H1 (cell line): ENCODE measurements around the gene CDS2. TPM values are rescaled to one million over a fixed set of nuclear protein-coding genes. Genes with fewer than 3 reads are reported as not detected.
A peak's percentile ranks its signal among the peaks of the same experiment; 100 is the strongest.

Experiments used
- EZH2 ChIP-seq: fragments of 200-600 bp; sonication (generic); IDR thresholded peaks from 2 replicates; pipeline ENCODE4 v1.7.1; 2012; ENCODE audit warnings: low read depth, mild to moderate bottlenecking, moderate library complexity, low read length, inconsistent platforms; ENCODE audit not compliant: severe bottlenecking
- HDAC2 ChIP-seq, 2 experiments: fragments of 300-600 bp in 1 of 2; sonication (generic) in 1 of 2; IDR thresholded peaks; 2 replicates each; pipeline ENCODE4 v1.6.1; 2011 to 2012; ENCODE audit warnings: low read depth in 2 of 2, low read length in 2 of 2, mild to moderate bottlenecking in 2 of 2, moderate library complexity in 2 of 2, borderline replicate concordance in 1 of 2, inconsistent platforms in 1 of 2
- JUND ChIP-seq: IDR thresholded peaks from 2 replicates; pipeline ENCODE4 v1.6.1; 2011; ENCODE audit warnings: mild to moderate bottlenecking, improper control_type of control experiment, low read length
- KDM1A ChIP-seq: fragments of 200-600, 300-600 bp; sonication (generic); IDR thresholded peaks from 2 replicates; pipeline ENCODE4 v1.7.1; 2016; ENCODE audit warnings: mild to moderate bottlenecking, low read length, borderline replicate concordance
- POLR2A ChIP-seq, 2 experiments: IDR thresholded peaks; 1 replicate in 1 of 2; 2 replicates in 1 of 2; pipeline ENCODE4 v1.6.1; 2011; ENCODE audit warnings: low read depth in 2 of 2, low read length in 2 of 2, mild to moderate bottlenecking in 2 of 2; ENCODE audit errors: control extremely low read depth in 1 of 2
- SIRT6 ChIP-seq: IDR thresholded peaks from one replicate; pipeline ENCODE4 v1.7.1; 2012; ENCODE audit warnings: low read length, inconsistent platforms
- SP1 ChIP-seq: IDR thresholded peaks from 2 replicates; pipeline ENCODE4 v1.6.1; 2011; ENCODE audit warnings: low read depth, low read length
- TAF7 ChIP-seq: optimal IDR thresholded peaks from 2 replicates; pipeline ENCODE3; 2011; ENCODE audit warnings: low read depth, mild to moderate bottlenecking, inconsistent platforms, low read length, moderate library complexity, borderline replicate concordance
- TBP ChIP-seq: IDR thresholded peaks from 2 replicates; pipeline ENCODE4 v1.6.1; 2011; ENCODE audit warnings: low read depth, low read length, improper control_type of control experiment
- polyA plus RNA-seq, 7 experiments: library from polyadenylated mRNA; depleted of rRNA in 3 of 7; stranded (reverse) in 5 of 7; unstranded in 2 of 7; fragments of >200 nt in 5 of 7; fragments of 200-250 nt in 2 of 7; gene quantifications; 1 replicate in 5 of 7; 2 replicates in 1 of 7; 4 replicates in 1 of 7; pipeline versions ENCODE4 v1.2.1 to v1.2.3, GENCODE V29; 2011 to 2013; ENCODE audit warnings: missing spikeins in 2 of 7, mixed read lengths in 2 of 7
- total RNA-seq: library from RNA; stranded (reverse); fragmentation: NEBNext Ultra II Directional; extraction: Animal tissue kit (Norgen Biotek cat#: 25700); gene quantifications from 2 replicates; pipeline ENCODE4 v1.2.1, GENCODE V29; 2021

The CDS2 gene
- total and polyA plus RNA-seq, 2 of the 8 experiments (the other 6 are each of a cell fraction or from before 2014, with no cell fraction given), result 54.0 to 56.2 TPM

GRCh38 chr20:5126512-5127203, at the start of gene CDS2 (continued):
- TF ChIP-seq HDAC2 (IDR thresholded peaks at IDR 0.05; ENCODE audit: borderline replicate concordance in 1 of 2, low read depth in 2 of 2, low read length in 2 of 2) (peak in 1 of 2 experiments; percentile 8; a peak in 1 of 4 replicates), JUND (no peak), TAF7 (no peak), TBP (peak; percentile 86; the same call in 1 of the 2 replicates), KDM1A (no peak), SP1 (peak; percentile 80; the same call in 1 of the 2 replicates), EZH2 (no peak), POLR2A (IDR thresholded peaks at IDR 0.05; ENCODE audit: control extremely low read depth in 1 of 2, low read depth in 2 of 2, low read length in 2 of 2) (peak in 1 of 2 experiments; percentile 75; a peak in 1 of 3 replicates), SIRT6 (no peak)
